Right lobe of liver (tissue), 4 donors: ENCODE data around the gene APPBP2.

Experiments used
- POLR2A ChIP-seq: fragments of 450-650 bp; IDR thresholded peaks from one replicate; pipeline ENCODE4 v1.6.1; 2017; ENCODE audit warnings: antibody characterized with exemption, mild to moderate bottlenecking
- TF ChIP-seq, protein P1 (sequence below), 4 donors: fragments of 200-600 bp in 3 of 4; fragments of 450-650 bp in 1 of 4; IDR thresholded peaks; one replicate each; pipeline versions ENCODE4 v1.5.1 to v1.8.0; 2016 to 2022; ENCODE audit warnings: antibody characterized with exemption in 4 of 4, mild to moderate bottlenecking in 2 of 4
- donor health status: DM: no; HTN: no; CAD: no.
- donor health status: DM: no; HTN: no; CAD: no.
- donor health status: DM: no; HTN: yes; CAD: no.

DNA sequence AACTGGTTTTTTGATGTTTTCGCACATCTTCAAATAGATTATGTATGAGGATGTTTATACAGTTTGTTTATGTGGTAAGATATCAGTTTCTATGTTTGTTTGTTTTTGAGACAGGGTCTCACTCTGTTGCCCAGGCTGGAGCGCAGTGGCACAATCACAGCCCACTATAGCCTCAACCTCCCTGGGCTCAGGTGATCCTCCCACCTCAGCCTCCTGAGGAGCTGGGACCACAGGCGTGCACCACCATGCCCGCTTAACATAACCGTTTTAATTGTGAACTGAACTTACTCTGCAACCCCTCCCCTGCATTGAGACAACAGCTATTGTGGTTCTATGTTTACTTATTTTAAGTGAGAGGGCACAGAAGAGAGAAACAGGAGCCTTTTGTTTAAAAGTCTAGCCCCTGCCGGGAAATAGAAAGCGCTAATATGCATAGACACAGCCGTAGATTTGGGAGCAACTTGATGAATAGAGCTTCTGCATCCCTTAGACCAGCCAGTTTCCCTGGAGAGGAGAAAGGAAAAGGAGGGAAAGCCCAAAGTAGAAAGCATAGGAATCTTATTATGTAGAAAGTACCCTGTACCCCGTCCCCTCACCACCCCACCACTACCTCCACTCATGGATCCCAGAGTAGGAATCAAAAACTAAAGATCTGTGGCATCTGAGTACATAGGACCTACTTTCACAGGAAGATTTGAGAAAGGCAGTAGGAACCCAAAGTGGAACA lies 19.6 kb upstream of the APPBP2 start:
- TF ChIP-seq, protein P1, sequence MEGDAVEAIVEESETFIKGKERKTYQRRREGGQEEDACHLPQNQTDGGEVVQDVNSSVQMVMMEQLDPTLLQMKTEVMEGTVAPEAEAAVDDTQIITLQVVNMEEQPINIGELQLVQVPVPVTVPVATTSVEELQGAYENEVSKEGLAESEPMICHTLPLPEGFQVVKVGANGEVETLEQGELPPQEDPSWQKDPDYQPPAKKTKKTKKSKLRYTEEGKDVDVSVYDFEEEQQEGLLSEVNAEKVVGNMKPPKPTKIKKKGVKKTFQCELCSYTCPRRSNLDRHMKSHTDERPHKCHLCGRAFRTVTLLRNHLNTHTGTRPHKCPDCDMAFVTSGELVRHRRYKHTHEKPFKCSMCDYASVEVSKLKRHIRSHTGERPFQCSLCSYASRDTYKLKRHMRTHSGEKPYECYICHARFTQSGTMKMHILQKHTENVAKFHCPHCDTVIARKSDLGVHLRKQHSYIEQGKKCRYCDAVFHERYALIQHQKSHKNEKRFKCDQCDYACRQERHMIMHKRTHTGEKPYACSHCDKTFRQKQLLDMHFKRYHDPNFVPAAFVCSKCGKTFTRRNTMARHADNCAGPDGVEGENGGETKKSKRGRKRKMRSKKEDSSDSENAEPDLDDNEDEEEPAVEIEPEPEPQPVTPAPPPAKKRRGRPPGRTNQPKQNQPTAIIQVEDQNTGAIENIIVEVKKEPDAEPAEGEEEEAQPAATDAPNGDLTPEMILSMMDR (IDR thresholded peaks at IDR 0.05), result no peak
- TF ChIP-seq POLR2A, result no peak
